Esophagus muscularis mucosa (tissue), 4 donors: Measurements from ENCODE around the gene GSTT2. TPM values are rescaled to one million over a fixed set of nuclear protein-coding genes. Genes with fewer than 3 reads are reported as not detected.

Experiments used
- DNase-seq: peaks from one replicate; pipeline ENCODE4 v3.0.0-alpha.2; 2017; ENCODE audit errors: extremely low spot score
- H3K27ac ChIP-seq, 4 donors: fragments of 200-600 bp; sonication (generic); replicated peaks in 1 of 4; 1 replicate in 3 of 4; 2 replicates in 1 of 4; pipeline ENCODE4 v1.5.1; 2016 to 2019; ENCODE audit warnings: mild to moderate bottlenecking in 1 of 4
- H3K27me3 ChIP-seq, 4 donors: fragments of 200-600 bp; sonication (generic); one replicate each; pipeline versions ENCODE4 v1.5.1 to v1.6.0; 2016 to 2019
- H3K36me3 ChIP-seq, 4 donors: fragments of 200-600 bp; sonication (generic); one replicate each; pipeline ENCODE4 v1.5.1; 2016 to 2019
- H3K4me1 ChIP-seq, 4 donors: fragments of 200-600 bp; sonication (generic); one replicate each; pipeline ENCODE4 v1.5.1; 2016 to 2019
- H3K4me3 ChIP-seq, 4 donors: fragments of 200-600 bp; sonication (generic); 1 replicate in 2 of 4; 2 replicates in 2 of 4; pipeline ENCODE4 v1.5.1; 2016 to 2019; ENCODE audit warnings: mild to moderate bottlenecking in 4 of 4, moderate library complexity in 1 of 4
- H3K9me3 ChIP-seq, 4 donors: fragments of 200-600 bp; sonication (generic); 1 replicate in 3 of 4; 2 replicates in 1 of 4; pipeline ENCODE4 v1.5.1; 2016 to 2019
- EP300 ChIP-seq: sonication (generic); formaldehyde crosslinking; IDR thresholded peaks from one replicate; pipeline ENCODE4 v1.6.1; 2017; ENCODE audit warnings: antibody characterized with exemption
- POLR2A ChIP-seq: fragments of 450-650 bp; IDR thresholded peaks from one replicate; pipeline ENCODE4 v1.6.1; 2017; ENCODE audit warnings: antibody characterized with exemption, moderate library complexity, mild to moderate bottlenecking, low read depth
- POLR2AphosphoS5 ChIP-seq, 2 donors: sonication (generic); formaldehyde crosslinking; IDR thresholded peaks; one replicate each; pipeline ENCODE4 v1.6.1; 2017; ENCODE audit warnings: antibody characterized with exemption in 2 of 2
- WGBS: methylation state at CpG from one replicate; pipeline ENCODE4 v1.1.5; 2018; 5-methylcytosine and 5-hydroxymethylcytosine counted together
- intact Hi-C: fragments of 100-400 bp; cut with DNase I; formaldehyde crosslinking; loops from one replicate; pipeline ENCODE4 v1.15.1; 2023
- total RNA-seq, 4 donors: library from RNA; depleted of rRNA; stranded (reverse); fragments of >200 nt; gene quantifications; one replicate each; pipeline versions ENCODE4 v1.1.0 to v1.2.1, GENCODE V29; 2016
- TF ChIP-seq, protein P1 (sequence below), 3 experiments: fragments of 200-600 bp in 2 of 3; fragments of 450-650 bp in 1 of 3; sonication (generic) in 2 of 3; IDR thresholded peaks; one replicate each; pipeline ENCODE4 v1.5.1; 2017 to 2019; ENCODE audit warnings: antibody characterized with exemption in 3 of 3, mild to moderate bottlenecking in 2 of 3, moderate library complexity in 1 of 3

GSTT2 gene
- total RNA-seq, 4 donors from 2014 or later = 1.1 to 1.5 TPM; not detected in 2

DNA sequence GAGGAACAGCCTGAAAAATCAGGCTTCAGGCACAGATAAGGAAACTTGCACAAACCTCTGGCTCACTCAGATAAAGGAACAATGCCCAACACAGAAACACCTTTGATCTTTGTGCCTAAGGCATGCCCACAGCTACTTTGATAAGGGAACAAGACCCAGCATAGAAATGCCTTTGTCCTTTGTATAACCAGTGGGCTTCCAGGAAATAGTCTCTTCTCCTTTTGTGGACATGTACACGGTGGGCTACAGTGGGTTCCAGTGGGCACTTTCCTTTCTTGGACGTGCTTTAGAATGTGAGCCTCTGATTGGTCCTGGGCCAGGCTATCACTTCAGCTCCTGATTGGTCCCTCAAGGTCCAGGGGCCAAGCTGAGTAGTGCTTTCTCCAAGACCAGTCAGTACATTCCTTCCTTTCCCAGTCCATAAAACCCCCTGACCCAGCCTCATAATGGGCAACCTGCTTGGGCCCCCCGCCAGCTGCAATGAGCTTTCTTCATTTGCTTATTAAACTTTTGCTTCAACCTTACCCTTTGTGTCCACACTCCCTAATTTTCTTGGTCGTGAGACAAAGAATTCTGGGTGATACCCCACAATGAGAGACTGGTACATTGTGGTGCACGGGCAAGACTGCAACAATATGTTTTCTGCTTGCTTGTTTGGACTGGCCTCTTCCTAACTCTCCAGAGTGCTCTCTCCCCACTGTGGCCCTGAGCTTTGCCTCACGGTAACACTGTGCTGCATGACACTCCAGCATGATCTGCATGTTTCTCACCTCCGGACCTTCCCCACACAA lies 29.5 kb downstream of the GSTT2 start:
- H3K9me3 ChIP-seq = no peaks in the 10 kb centered on the region
- no peaks in the 10 kb centered on the region for H3K36me3 ChIP-seq
- no peak for TF ChIP-seq POLR2A
- WGBS = 89% methylated on average over 7 of the region's 7 CpGs
- no peaks in the 10 kb centered on the region for H3K27me3 ChIP-seq
- H3K27ac ChIP-seq = no peak overlapping the region
- H3K4me1 ChIP-seq = peaks cover 15 to 46% (median 33%) of the 10 kb centered on the region in 4 donors
- intact Hi-C loops = no loop called here
- DNase-seq = no peak
- no peak overlapping the region for H3K4me3 ChIP-seq

DNA sequence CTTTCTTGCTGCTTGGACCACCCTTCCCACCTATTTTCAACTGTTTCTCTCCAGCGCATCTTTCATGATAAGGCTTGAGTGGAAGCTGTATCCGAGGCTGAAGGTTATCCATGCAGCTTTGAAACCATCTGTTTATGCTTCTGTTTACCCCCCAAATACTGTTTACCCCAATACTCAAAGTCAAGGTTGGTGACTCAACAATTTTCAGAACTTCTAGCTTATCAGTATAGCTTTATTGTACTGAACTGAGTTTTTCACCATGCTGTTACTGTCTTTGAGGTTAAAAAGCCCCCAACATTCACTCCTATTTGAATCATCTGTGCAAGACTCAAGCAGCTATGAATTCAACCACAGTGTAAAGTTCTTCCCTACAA lies 30.1 kb downstream of the GSTT2 start:
- no peak overlapping the region for H3K4me3 ChIP-seq
- no peak overlapping the region for H3K27ac ChIP-seq
- TF ChIP-seq POLR2AphosphoS5 (IDR thresholded peaks at IDR 0.05) = no peak
- TF ChIP-seq EP300 = no peak
- H3K4me1 ChIP-seq = peaks cover 15 to 46% (median 31%) of the 10 kb centered on the region in 4 donors
- intact Hi-C loops = no loop called here
- DNase-seq = no peak
- 90% methylated on average over 2 of the region's 2 CpGs for WGBS
- H3K27me3 ChIP-seq = no peaks in the 10 kb centered on the region
- H3K9me3 ChIP-seq = no peaks in the 10 kb centered on the region
- H3K36me3 ChIP-seq = no peaks in the 10 kb centered on the region

DNA sequence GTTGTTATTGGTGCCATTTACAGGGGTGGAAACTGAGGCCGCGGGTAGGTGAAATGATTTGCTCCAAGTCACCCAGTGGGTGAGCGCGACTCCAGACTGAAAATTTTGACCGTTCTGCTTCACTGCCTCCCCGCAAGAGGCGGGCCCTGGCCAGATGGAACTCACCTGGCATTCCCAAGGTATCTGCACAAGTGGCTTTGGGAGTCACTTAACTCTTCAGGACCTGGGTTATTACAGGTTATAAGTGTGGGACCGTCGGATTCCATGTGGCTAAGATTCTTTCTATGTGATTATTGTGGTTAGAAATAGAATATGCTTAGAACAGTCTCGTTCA lies 31.8 kb downstream of the GSTT2 start:
- peak overlapping the region; percentile 77 to 86 (median 84) for H3K27ac ChIP-seq
- H3K4me1 ChIP-seq = peaks cover 7 to 34% (median 22%) of the 10 kb centered on the region in 4 donors
- no peak for DNase-seq
- H3K9me3 ChIP-seq = no peaks in the 10 kb centered on the region
- TF ChIP-seq EP300 (no peak), POLR2A (no peak), POLR2AphosphoS5 (IDR thresholded peaks at IDR 0.05) (no peak)
- TF ChIP-seq, protein P1, sequence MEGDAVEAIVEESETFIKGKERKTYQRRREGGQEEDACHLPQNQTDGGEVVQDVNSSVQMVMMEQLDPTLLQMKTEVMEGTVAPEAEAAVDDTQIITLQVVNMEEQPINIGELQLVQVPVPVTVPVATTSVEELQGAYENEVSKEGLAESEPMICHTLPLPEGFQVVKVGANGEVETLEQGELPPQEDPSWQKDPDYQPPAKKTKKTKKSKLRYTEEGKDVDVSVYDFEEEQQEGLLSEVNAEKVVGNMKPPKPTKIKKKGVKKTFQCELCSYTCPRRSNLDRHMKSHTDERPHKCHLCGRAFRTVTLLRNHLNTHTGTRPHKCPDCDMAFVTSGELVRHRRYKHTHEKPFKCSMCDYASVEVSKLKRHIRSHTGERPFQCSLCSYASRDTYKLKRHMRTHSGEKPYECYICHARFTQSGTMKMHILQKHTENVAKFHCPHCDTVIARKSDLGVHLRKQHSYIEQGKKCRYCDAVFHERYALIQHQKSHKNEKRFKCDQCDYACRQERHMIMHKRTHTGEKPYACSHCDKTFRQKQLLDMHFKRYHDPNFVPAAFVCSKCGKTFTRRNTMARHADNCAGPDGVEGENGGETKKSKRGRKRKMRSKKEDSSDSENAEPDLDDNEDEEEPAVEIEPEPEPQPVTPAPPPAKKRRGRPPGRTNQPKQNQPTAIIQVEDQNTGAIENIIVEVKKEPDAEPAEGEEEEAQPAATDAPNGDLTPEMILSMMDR (IDR thresholded peaks at IDR 0.05) = no peak
- peak overlapping the region; percentile 65 to 98 (median 88) for H3K4me3 ChIP-seq
- 0% methylated on average over 6 of the region's 10 CpGs for WGBS
- intact Hi-C loops = no loop called here
- no peaks in the 10 kb centered on the region for H3K36me3 ChIP-seq
- H3K27me3 ChIP-seq = no peaks in the 10 kb centered on the region

DNA sequence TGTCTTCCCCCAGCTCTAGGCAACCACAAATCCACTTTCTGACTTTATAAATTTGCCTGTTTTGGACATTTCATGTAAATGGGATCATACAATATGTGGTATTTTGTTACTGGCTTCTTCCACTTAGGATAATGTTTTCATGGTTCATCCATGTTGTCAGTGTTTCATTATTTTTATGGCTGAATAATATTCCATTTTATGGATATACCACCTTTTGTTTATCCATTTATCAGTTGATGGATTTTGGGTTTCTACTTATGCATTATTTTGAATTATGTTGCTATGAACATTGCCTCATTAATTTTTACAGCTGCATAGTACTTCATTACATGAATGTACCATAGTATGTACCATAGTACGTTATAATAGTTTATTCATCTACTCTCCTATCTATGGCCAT lies 36.2 kb downstream of the GSTT2 start:
- Histone ChIP-seq H3K27ac (no peak overlapping the region), H3K4me1 (peaks cover 7 to 28% (median 19%) of the 10 kb centered on the region in 4 donors), H3K4me3 (no peak overlapping the region), H3K9me3 (no peaks in the 10 kb centered on the region), H3K27me3 (no peaks in the 10 kb centered on the region), H3K36me3 (peaks cover 0 to 5% (median 2%) of the 10 kb centered on the region in 4 donors)
- no peak for TF ChIP-seq EP300
- no peak for TF ChIP-seq POLR2AphosphoS5 (IDR thresholded peaks at IDR 0.05)
- TF ChIP-seq, protein P1 (IDR thresholded peaks at IDR 0.05) = no peak
- no peak for TF ChIP-seq POLR2A
- DNase-seq = no peak
- WGBS = 96% methylated on average over 1 of the region's 1 CpG
- intact Hi-C loops = no loop called here

DNA sequence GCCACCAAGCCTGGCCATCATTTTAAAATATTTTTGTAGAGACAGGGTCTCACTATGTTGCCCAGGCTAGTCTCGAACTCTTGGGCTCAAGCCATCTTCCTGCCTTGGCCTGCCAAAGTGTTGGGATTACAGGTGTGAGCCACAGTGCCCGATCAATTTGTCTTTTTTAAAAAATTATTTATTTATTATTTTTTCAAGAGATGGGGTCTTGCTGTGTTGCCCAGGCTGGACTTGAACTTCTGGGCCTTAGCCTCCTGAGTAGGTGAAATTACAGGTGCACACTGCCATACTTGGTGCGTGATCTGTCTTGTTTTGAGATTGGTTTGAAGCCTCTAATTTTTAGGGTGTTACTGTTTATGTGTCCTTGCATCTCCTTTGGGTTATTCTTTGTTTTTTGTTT lies 41.4 kb downstream of the GSTT2 start:
- Histone ChIP-seq H3K36me3 (peaks cover 0 to 15% (median 7%) of the 10 kb centered on the region in 4 donors), H3K27ac (no peak overlapping the region), H3K27me3 (no peaks in the 10 kb centered on the region), H3K4me3 (no peak overlapping the region), H3K4me1 (no peaks in the 10 kb centered on the region), H3K9me3 (peaks cover 0 to 5% (median 0%) of the 10 kb centered on the region in 4 donors)
- no peak for DNase-seq
- TF ChIP-seq POLR2AphosphoS5 (IDR thresholded peaks at IDR 0.05) (no peak), POLR2A (no peak), EP300 (no peak)
- TF ChIP-seq, protein P1 (IDR thresholded peaks at IDR 0.05) = no peak
- WGBS = 95% methylated on average over 3 of the region's 3 CpGs
- intact Hi-C loops = no loop called here
